PC-9 (cell line): ENCODE data around the gene TMEM270. TPM values are rescaled to one million over a fixed set of nuclear protein-coding genes. Genes with fewer than 3 reads are reported as not detected.

Experiments used
- BruUV-seq: library from RNA; stranded (reverse); fragments of 400-500 nt; replicated peaks from 2 replicates; lab custom pipeline; 2021; lab: Mats Ljungman, UMichigan
- CTCF ChIA-PET: fragments of 300-600 bp; sonication (Branson Sonifier 250); formaldehyde crosslinking; loops from one replicate; lab custom pipeline; 2022; ENCODE audit warnings: antibody characterized with exemption; lab: Charles Lee
- POLR2A ChIA-PET: fragments of 300-600 bp; sonication (Branson Sonifier 250); formaldehyde crosslinking; loops from one replicate; lab custom pipeline; 2022; ENCODE audit warnings: antibody characterized with exemption; ENCODE audit not compliant: unreplicated experiment; lab: Charles Lee
- DNase-seq, 2 experiments: peaks; one replicate each; pipeline versions ENCODE4 v3.0.0 to v3.0.0-alpha.2; 2015 to 2022; ENCODE audit warnings: mixed read lengths in 1 of 2
- H2AFZ ChIP-seq: fragments of 200-600 bp; sonication (generic); 2 replicates; pipeline ENCODE4 v1.8.1; 2017; ENCODE audit warnings: antibody characterized with exemption
- H3F3A ChIP-seq: fragments of 200-600 bp; sonication (generic); 2 replicates; pipeline ENCODE4 v1.8.1; 2017; ENCODE audit warnings: antibody characterized with exemption, mild to moderate bottlenecking, low read depth; ENCODE audit not compliant: insufficient read depth
- H3K27ac ChIP-seq: fragments of 200-600 bp; sonication (generic); 2 replicates; pipeline ENCODE4 v1.6.1; 2016; ENCODE audit warnings: mixed run types
- H3K27me3 ChIP-seq: fragments of 200-600 bp; sonication (generic); 2 replicates; pipeline ENCODE4 v1.6.1; 2016; ENCODE audit warnings: low read depth, mixed run types; ENCODE audit not compliant: insufficient read depth
- H3K36me3 ChIP-seq: fragments of 200-600 bp; sonication (generic); 2 replicates; pipeline ENCODE4 v1.6.1; 2016; ENCODE audit warnings: low read depth, mixed run types
- H3K4me1 ChIP-seq: fragments of 200-600 bp; sonication (generic); replicated peaks from 2 replicates; pipeline ENCODE4 v1.6.1; 2016; ENCODE audit warnings: mixed run types; ENCODE audit not compliant: insufficient read depth
- H3K4me2 ChIP-seq: fragments of 200-600 bp; sonication (generic); 2 replicates; pipeline ENCODE4 v1.6.1; 2017; ENCODE audit warnings: mixed run types
- H3K4me3 ChIP-seq: fragments of 200-600 bp; sonication (generic); 2 replicates; pipeline ENCODE4 v1.6.1; 2016; ENCODE audit warnings: mixed run types
- H3K79me2 ChIP-seq: fragments of 200-600 bp; sonication (generic); 2 replicates; pipeline ENCODE4 v1.6.1; 2017; ENCODE audit warnings: low read depth, mixed run types
- H3K9me2 ChIP-seq: fragments of 200-600 bp; sonication (generic); 2 replicates; pipeline ENCODE4 v1.8.1; 2017; ENCODE audit warnings: mild to moderate bottlenecking; ENCODE audit not compliant: insufficient read depth
- H3K9me3 ChIP-seq: fragments of 200-600 bp; sonication (generic); 2 replicates; pipeline ENCODE4 v1.8.1; 2016; ENCODE audit warnings: low read depth; ENCODE audit not compliant: insufficient read depth
- H4K20me1 ChIP-seq: fragments of 200-600 bp; sonication (generic); 2 replicates; pipeline ENCODE4 v1.8.1; 2017; ENCODE audit not compliant: insufficient read depth
- CTCF ChIP-seq: fragments of 200-600 bp; sonication (generic); conservative IDR thresholded peaks from 2 replicates; pipeline ENCODE4 v1.6.1; 2017; ENCODE audit warnings: mixed run types, antibody characterized with exemption, mild to moderate bottlenecking, moderate library complexity
- EZH2 ChIP-seq: fragments of 200-600 bp; sonication (generic); IDR thresholded peaks from 2 replicates; pipeline ENCODE4 v1.8.0; 2017; ENCODE audit warnings: antibody characterized with exemption, low read depth
- intact Hi-C: fragments of 100-400 bp; cut with micrococcal nuclease; formaldehyde crosslinking; loops from one replicate; pipeline ENCODE4 v1.10.0; 2022; ENCODE audit not compliant: unreplicated experiment
- total RNA-seq: library from RNA; stranded (reverse); gene quantifications from 2 replicates; pipeline ENCODE4 v1.2.3, GENCODE V29; 2021

Gene TMEM270
- total RNA-seq, 1 experiment from 2014 or later, result 0.72 TPM

GRCh38 chr7:73831834-73832651 is 28.9 kb upstream of the TMEM270 start:
- Histone ChIP-seq H3K9me2 (no peaks in the 10 kb centered on the region), H2AFZ (no peak overlapping the region), H3K36me3 (peaks cover 10% of the 10 kb centered on the region), H3K79me2 (peaks cover 45% of the 10 kb centered on the region), H3K4me3 (peak overlapping the region; percentile 97), H3K4me1 (peaks cover 38% of the 10 kb centered on the region), H3K9me3 (no peaks in the 10 kb centered on the region), H4K20me1 (peaks cover 9% of the 10 kb centered on the region), H3K27me3 (no peaks in the 10 kb centered on the region), H3K27ac (peak overlapping the region; percentile 99), H3K4me2 (peak overlapping the region; percentile 98), H3F3A (peaks cover 66% of the 10 kb centered on the region)
- ChIA-PET POLR2A (interaction anchor here (0.6 to 3.1 kb wide), 12 partner anchors 9 to 299 kb away, joined by 3 to 63 read pairs (median 18); partner anchors contain the start of genes ABHD11, CLDN3 and METTL27), CTCF (interaction anchor here (0.7 to 1.4 kb wide), 3 partner anchors 15 to 93 kb away, joined by 5 to 11 read pairs (median 8); partner anchors contain the start of gene ABHD11)
- TSS peak; percentile 7 for BruUV-seq
- intact Hi-C loops, result no loop called here
- no peak for TF ChIP-seq CTCF
- TF ChIP-seq EZH2, result no peak
- DNase-seq, result peak; percentile 85 to 95

GRCh38 chr7:73832806-73833205 is 28.2 kb upstream of the TMEM270 start:
- TF ChIP-seq EZH2 (no peak), CTCF (no peak)
- DNase-seq, result no peak
- peak overlapping the region; percentile 97; the same call in 1 of the 2 replicates for H3K4me3 ChIP-seq
- peaks cover 31% of the 10 kb centered on the region for H3K4me1 ChIP-seq
- CTCF ChIA-PET, result interaction anchor here (0.7 to 1.4 kb wide), 4 partner anchors 9 to 94 kb away, joined by 4 to 11 read pairs (median 6); partner anchors contain the start of genes ABHD11 and METTL27
- peaks cover 65% of the 10 kb centered on the region for H3F3A ChIP-seq
- POLR2A ChIA-PET, result interaction anchor here (0.6 to 3.1 kb wide), 15 partner anchors 10 to 300 kb away, joined by 4 to 63 read pairs (median 14); partner anchors contain the start of genes ABHD11, CLDN3 and METTL27
- no peaks in the 10 kb centered on the region for H3K9me3 ChIP-seq
- no peaks in the 10 kb centered on the region for H3K27me3 ChIP-seq
- H3K27ac ChIP-seq, result peak overlapping the region; percentile 99
- no peak overlapping the region for H2AFZ ChIP-seq
- peaks cover 10% of the 10 kb centered on the region for H3K36me3 ChIP-seq
- H4K20me1 ChIP-seq, result peaks cover 9% of the 10 kb centered on the region
- H3K4me2 ChIP-seq, result peak overlapping the region; percentile 98
- H3K79me2 ChIP-seq, result peaks cover 45% of the 10 kb centered on the region
- no TSS peak for BruUV-seq
- H3K9me2 ChIP-seq, result no peaks in the 10 kb centered on the region
- intact Hi-C loops, result no loop called here

DNA sequence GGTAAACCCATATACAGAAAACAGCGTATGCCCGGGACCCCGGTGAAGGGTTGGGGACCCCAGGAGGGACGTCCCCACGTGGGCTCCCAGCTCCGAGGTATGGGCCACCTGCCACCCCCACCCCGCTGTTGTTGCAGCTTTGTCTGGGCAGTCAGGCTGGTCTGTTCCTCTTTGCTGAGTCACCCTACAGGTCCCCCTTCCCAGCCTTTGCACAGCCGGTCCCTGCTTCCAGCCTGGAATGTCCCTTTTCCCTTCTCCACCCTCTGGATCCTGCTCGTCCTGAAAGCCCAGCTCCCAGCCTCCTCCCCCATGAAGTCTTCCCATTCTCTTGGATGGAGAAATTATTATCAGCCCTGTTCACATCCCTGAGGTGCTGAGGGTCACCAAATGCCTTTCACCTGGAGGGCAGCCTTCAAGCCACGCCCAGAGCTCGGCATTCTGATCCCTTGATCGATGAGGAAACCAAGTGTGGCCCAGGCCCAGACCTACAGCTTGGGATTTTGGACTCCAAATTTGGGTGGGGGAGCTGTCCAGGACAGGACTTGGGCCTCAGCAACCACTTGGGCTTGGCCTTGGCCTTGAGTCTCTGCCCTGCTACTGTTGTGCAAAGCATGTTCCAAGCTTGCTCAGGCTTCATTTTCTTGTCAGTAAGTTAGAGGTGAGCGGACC is 27.6 kb upstream of the TMEM270 start:
- CTCF ChIA-PET, result interaction anchor here (0.7 to 1.4 kb wide), 4 partner anchors 8 to 221 kb away, joined by 3 to 11 read pairs (median 4); partner anchors contain the start of genes ABHD11 and METTL27

More for the DNA sequence above, 27.6 kb upstream of the TMEM270 start:
- Histone ChIP-seq H4K20me1 (peaks cover 9% of the 10 kb centered on the region), H3K9me3 (no peaks in the 10 kb centered on the region), H3K4me2 (peak overlapping the region; percentile 98), H3K4me1 (peaks cover 27% of the 10 kb centered on the region), H3K36me3 (peaks cover 10% of the 10 kb centered on the region), H3F3A (peaks cover 64% of the 10 kb centered on the region), H3K9me2 (no peaks in the 10 kb centered on the region), H3K27ac (peak overlapping the region; percentile 99), H3K4me3 (peak overlapping the region; percentile 97; the same call in 1 of the 2 replicates), H3K79me2 (peaks cover 45% of the 10 kb centered on the region), H3K27me3 (no peaks in the 10 kb centered on the region), H2AFZ (no peak overlapping the region)
- TF ChIP-seq EZH2 (no peak), CTCF (no peak)
- POLR2A ChIA-PET, result interaction anchor here (0.5 to 3.1 kb wide), 23 partner anchors 9 to 1801 kb away, joined by 3 to 63 read pairs (median 7); partner anchors contain the start of genes ABHD11, CLDN3 and METTL27
- intact Hi-C loops, result no loop called here
- DNase-seq, result peak; percentile 80 to 85
- no TSS peak for BruUV-seq
